ENCODE measurements around the gene VLDLR. TPM values are rescaled to one million over a fixed set of nuclear protein-coding genes. Genes with fewer than 3 reads are reported as not detected.
"Not testable (repeated sequence)": the region's sequence is repeated elsewhere in the genome, so short reads cannot be mapped to it uniquely, and the experiment has no call there.

Gene VLDLR
- total RNA-seq, 1 experiment from 2014 or later, result 1.1 TPM

DNA sequence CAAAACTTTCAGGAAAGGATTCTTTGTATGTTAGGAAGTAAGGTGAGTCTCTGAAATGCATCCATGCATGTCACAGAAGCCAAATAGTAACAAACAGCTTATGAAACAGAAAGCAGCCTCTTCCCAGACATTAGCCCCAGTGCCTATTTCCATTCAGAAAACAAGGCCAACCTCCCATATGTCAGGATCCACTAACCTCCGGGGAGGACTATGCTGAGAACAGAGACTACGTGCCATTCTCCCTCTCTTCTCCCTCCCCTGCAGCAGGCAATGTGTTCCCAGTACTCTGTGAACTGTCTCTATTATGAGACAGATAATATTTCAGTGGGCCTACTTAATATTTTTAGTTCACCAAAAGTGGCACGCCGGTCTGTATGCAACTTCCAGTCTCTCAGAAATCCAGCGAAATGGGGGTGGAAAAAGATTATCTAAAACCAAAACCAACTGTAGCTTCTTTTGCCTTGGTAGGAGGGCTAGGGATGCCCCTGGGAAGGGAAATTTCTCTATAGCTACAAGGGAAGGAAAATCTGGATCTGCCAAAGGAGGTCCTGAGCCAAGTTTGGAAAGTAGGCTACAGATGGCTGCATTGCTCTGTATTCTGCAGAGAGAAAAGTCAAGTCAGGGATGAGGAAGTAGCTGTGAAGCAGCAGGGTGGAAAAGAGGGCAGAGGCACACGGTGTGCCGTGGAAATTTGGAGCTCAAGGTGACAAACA lies 42.0 kb downstream of the VLDLR start:
- no peak for DNase-seq (ENCODE audit: low read depth)

DNA sequence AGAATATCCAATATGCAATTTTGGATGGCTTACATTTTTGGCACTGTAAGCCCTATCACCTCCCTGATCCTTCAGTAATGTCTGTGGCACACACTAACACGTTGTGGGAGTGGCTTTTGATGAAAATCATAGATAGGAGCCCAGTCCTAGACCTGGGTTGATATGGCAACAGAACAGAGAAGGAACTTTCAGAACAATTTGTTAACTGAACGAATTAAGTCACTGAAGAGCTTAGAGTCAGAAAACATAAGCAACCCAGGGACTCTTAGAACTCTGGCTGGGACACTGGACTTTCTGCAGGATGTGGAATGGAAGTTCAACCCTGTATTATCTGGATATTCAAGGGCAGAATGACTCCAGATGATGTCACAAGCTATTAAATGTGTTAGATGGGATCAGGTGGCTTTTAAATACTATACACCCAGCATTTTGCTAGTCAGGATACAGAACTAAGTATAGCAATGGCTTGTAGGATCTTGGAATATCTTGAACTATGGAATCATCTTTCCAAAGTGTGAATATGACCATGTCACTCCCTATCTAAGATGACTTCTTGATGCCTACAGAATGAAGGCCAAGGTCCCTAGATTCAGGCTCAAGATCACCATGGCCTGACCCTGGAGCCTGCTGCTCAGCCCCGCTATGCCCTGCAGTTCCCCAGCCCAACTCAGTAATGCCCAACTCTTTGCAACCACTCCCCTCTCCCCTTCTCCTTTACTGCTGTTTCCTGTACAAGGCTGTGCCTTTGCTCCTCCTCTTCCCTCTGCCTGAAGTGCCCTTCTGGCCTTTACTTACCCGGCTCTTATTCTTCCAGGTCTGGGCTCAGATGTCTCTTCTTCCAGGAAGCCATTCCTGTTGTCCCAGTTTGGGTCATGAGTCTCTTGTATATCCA lies 42.8 kb downstream of the VLDLR start:
- DNase-seq (ENCODE audit: low read depth), result no peak

DNA sequence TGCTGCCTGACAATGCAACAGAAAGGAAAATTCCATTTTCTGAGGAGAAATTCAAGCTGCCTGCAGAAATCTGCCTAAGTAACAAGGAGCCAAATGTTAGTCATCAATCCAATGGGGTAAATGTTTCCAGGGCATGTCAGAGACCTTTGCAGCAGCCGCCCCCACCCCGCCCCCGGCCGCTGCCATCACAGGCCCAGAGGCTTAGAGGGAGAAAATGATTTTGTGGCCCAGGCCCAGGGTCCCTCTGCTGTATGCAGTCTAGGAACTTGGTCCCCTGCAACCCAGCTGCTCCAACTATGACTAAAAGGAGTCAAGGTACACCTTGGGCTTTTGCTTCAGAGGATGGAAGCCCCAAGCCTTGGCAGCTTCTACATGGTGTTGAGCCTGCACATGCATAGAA lies 45.0 kb downstream of the VLDLR start:
- DNase-seq (ENCODE audit: low read depth), result no peak

DNA sequence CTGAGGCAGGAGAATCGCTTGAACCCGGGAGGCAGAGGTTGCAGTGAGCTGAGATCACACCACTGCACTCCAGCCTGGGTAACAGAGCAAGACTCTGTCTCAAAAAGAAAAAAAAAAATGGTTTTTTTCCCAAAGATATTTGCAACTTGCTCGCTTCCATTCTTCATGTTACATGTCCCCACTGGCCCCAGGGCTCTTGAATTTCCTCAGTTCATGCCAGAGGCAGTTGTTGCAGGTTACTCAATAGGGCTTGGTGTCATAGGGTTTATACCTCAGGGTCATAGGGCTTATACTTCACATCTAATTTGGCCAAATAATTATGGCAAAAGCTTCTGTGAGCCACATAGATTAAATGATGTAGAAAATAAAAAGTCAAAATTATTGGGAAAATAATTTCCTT lies 51.6 kb downstream of the VLDLR start:
- no peak for DNase-seq (ENCODE audit: low read depth)

DNA sequence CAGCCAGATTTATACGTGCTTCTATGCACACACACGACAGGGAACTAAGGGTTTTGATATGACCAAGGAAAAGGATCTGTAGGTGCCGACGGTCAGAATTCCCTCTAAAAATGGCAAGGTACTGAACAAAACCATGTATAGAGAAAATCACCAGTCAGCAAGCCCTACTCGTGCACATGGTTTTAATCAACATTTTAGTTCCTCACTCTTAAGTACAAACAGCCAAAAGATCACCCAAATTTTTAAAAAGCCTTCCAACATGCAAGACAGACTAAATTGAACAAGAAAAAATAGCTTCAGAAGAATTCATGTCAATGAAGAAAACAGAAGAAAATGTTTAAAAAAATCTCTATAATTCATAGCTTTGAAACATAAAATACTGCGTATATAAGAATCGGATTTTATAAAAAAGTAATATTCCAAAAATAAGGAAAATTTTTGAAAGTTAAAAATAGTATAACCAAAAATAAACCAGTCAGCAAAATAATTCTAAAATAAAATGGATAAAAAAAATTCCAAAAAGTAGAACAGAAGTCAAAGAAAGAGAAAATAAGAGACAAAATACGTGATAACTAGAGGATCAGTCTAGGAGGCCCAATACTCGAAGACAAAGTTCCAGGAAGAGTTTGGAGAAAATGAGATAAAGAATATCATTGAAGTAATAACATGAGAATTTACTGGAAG lies 52.7 kb downstream of the VLDLR start:
- DNase-seq (ENCODE audit: low read depth), result no peak

DNA sequence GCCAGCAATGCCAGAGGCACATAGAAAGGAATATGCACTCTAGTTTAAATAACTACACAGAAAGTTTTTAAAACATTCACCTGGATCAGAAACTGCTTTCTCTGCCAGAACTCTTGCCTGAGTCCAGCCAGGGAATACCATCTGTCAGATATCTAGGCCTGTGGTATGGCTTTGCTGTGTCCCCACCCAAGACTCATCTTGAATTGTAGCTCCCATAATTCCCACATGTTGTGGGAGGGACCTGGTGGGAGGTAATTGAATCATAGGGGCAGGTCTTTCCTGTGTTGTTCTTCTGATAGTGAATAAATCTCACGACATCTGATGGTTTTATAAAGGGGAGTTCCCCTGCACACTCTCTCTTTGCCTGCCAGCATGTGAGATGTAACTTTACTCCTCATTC lies 54.2 kb downstream of the VLDLR start:
- DNase-seq (ENCODE audit: low read depth), result no peak

DNA sequence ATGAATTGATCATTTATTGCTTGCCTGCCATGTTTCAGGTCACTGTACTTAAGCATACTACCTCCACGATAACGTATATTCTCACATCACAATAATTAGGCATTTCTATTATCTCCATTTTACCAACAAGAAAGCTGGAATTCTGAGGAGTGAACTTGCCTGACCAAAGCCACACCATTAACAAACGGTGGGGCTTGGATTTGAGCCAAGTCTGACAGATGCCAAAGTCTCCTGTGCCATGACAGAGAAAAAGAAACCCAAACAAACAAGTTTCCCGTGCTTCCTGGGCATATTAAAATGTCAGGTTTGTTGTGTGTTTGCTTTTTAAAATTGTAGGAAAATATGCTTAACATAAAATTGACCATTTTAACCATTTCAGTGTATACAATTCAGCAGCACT lies 54.9 kb downstream of the VLDLR start:
- DNase-seq (ENCODE audit: low read depth), result peak; percentile 34

DNA sequence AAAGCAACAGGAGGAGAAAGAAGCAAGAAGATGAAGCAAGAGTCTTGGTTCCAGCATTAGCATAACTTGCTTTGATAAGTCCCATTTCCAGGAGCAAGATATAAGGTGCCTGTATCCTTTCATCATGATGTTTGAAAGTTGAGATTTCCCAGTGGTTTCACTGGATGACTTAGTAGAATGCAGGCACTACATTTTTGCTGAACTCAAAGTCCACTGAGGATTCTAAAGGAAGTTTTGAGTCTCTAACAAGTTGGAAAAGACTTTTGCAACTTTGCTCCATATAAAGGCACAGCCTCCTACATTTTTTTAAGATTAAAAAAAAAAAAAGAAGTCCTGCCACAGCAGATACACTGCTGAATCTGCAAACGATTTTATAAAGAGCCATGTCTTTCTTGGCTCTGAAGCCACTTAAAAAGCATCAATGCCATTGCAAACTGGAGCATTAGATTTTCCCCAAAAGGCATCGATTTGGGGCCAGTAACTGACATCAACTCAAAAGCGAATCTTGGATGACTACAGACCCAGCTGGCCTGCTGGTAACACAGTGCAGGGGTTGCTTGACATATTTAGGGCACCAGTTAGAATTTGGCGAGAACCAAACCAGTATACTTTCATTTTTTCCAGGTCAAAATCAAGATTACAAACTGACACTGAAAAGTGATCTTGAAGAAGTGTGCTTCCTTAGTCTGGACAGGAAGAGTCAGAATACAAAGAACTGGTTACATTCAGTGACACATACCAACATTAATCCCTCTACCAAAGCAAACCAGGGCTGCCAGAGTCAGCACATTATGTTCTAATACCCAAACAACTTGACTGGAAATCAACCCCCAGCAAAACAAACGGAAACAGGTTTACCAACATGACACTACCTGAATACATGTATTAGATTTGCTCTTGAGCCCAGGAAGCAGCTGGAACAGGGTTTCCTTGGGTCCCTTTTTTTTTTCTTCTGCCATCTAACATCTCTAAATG lies 56.6 kb downstream of the VLDLR start:
- DNase-seq (ENCODE audit: low read depth), result peak; percentile 54

DNA sequence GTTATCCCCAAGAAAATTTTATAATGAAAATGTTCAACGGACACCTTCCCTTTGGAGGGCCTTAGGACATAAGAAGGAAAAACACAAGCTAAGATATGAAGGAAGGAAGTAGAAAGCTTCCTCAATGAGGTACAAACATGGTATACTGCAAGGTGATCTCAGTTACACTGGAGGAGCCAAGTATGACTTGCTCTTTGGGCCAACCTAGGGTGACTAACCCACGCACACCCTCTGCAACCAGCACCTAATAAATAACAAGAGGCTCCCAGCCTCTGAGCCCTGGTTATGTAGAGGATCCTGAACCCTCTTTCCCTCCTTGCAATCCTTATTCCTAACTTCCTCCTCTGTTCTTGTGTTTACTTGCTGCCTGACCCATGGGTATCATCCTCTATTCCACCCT lies 57.4 kb downstream of the VLDLR start:
- DNase-seq (ENCODE audit: low read depth), result no peak

DNA sequence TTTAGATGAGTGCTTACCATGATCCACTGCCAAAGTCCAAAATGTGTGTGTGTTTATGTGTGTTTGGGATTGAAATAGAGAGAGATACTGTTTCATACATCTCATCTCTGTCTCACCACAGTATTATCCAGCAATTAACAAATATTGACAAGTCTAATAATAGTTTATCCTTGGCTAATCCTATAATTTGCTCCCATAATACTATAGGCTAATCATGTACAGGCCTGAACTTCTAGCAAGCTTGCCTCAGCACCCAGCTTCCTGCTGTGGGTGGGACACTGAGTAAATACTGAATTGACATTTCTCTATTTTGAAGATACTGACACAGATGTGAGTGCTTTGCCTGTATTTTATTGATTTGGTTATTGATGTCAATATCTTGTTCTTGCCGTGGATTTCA lies 60.4 kb downstream of the VLDLR start:
- DNase-seq (ENCODE audit: low read depth), result no peak

DNA sequence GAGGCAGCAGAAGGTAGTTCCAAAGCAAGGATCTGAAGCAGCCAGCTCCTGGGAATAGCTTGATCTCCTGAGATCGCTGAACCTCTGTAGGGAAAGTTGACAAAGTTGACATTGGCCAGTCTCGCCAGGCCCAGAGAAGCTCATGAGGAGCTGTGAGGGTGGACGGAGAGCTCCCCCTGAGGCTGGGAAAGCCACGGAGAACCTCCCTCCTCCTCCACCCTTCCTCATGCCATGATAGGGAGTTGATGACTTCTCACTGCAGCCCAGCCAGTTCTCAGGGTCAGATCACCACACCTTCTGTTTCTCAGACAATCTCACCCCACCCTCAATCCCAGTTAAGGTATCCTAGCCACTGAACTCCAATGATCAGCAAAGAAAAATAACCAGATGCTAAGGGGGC lies 65.3 kb downstream of the VLDLR start:
- no peak for DNase-seq (ENCODE audit: low read depth)

DNA sequence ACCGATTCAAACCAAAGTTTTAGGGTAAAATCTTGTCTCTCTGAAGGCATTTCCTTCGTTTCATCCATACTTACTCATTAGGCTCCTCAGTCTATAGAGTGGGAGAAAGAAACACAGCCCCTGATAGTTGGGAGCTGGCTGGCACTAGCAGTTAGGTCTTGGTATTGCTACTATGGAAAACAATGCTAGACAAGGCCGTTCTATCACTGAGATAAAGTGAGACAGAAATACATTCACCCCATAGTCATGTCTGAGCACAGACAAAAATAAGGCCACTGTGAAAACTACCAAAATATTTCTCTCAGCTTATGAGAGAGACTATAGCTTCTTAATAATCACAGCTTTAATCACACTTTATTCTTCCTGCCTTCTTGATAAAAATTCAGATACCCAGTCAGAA lies 67.0 kb downstream of the VLDLR start:
- no peak for DNase-seq (ENCODE audit: low read depth)

DNA sequence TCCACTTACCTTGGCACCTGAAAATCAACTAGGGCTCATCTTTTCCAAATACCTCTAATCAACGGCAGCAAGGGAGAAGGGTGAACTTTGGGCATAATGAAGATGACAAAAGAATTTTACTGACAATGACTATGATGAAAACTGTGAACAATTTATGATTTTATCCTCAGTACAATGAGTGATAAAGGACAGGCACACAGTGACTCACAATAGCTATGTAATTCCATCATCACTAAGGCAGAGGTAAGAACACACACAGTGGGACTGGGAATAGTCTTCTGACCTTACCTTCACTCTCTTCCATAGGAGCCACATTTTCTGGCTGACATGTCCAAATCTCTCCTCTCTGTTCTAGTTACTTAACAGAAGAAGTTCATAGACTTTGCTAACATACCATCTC lies 69.6 kb downstream of the VLDLR start:
- DNase-seq (ENCODE audit: low read depth), result no peak

DNA sequence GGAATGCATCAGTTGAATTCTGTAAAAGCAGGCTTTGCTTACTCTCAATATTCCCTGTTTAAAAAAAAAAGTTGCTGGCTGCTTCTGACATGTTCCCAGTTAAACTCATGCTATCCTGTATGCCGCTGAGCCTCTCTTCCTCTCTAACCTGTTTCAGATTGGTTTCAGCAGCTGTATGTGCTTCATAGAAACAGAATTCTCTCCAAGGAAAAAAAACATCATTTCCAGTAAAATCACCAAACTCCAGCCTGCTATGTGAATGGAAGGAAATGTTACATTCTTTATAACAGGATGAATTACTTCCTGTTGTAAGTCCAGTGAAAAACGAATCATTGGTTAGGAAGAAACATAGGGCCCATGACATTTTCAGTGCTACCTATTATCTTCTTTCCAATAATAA lies 70.0 kb downstream of the VLDLR start:
- no peak for DNase-seq (ENCODE audit: low read depth)

DNA sequence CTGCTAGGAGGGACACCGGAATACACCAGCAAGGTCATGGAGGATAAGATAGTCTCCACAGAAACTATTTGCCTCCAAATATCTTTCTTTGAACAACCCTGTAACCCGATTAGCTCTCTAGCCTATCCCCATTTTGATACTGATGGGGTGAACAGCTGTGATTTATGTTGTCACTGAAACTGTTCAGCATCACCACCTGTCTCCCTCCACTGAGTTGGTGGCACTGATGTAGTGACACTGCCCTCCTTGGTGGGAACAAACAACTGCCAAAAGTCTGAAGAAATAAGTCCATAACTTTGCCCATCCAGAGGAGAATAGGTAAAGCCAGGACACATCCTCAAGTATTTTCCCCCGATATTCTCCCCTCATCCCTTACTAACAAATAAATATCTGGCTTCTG lies 71.5 kb downstream of the VLDLR start:
- no peak for DNase-seq (ENCODE audit: low read depth)

DNA sequence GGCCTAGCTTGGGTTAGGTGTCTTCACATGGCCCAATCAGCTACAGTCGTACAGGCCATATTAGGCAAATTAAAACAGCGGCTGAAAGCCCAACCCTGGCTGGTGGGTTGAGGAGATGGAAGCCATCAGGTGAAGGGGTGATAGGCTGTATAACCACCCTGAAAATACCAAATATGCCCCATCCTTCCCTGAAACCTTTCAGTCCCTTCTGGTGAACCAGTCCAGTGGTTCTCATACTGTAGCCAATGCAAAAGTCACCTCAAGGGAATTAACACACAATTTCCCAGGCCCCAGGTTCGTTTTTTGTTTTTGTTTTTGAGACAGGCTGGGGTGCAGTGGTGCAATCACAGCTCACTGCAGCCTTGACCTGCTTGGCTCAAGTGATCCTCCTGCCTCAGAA lies 75.9 kb downstream of the VLDLR start:
- no peak for DNase-seq (ENCODE audit: low read depth)

DNA sequence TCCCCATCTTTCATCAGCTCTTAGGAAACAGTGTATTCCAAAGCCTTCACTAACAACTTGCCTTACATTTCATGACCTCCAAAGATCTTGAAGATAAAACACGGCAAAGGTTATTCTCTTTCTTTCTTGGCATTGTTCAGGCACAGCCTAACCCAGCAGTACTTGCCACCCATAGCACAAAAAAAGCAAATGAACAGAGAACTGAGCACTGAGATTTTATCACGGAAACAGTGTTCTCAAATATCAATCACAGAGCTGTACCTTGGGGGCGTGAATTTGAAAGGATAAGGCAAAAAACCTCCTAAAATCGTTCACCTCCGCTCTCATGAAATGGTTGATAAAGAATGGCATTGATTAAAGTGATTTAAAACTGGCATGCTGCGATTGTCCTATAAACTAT lies 78.8 kb downstream of the VLDLR start:
- no peak for DNase-seq (ENCODE audit: low read depth)

DNA sequence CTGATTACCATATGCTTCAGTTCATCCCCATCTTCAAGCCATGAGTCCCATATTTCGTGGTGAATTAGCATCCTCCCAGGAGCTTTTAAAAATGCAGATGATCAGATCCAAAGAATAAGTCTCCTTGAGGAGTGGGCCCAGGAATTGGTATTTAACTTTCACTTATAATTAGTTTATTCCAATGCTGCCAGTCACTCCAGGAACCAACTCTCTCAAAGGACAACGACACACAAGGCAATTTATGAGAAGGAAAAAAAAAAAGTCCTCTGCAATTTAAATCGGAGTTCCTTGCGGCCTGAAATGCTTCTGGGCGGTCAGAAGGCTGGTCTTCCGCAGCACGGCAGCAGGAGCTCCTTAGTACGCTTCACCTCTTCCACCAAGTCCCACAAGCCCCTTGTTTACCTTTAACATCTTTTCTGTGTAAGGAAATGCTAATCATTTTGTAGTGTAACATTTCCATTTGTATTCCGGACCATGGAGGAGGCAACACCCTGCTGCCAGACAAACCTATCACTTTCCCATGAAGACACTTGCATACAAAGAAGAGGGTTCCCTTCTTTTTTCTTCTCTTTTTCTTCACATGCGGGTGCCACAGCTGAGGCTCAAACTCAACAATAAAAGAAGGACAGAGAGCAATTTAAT lies 79.4 kb downstream of the VLDLR start:
- DNase-seq (ENCODE audit: low read depth), result no peak

DNA sequence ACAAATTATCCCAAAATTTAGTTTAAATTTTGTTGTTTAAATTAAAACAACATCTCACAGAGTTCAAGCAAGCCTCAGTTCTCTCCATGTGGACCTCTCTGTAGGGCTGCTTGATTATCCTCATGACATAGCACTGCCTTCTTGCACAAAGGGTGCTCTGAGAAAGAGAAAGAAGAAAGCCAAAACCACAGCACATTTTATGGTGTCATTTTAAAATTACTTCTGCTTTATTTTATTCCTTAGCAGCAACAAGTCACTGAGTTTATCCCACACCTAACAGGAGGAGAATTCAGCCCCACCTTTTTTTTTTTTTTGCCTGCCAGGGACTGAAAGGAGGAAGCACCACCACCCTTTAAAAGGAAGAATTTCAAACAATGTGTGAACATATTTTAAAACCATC lies 82.9 kb downstream of the VLDLR start:
- DNase-seq (ENCODE audit: low read depth), result no peak

DNA sequence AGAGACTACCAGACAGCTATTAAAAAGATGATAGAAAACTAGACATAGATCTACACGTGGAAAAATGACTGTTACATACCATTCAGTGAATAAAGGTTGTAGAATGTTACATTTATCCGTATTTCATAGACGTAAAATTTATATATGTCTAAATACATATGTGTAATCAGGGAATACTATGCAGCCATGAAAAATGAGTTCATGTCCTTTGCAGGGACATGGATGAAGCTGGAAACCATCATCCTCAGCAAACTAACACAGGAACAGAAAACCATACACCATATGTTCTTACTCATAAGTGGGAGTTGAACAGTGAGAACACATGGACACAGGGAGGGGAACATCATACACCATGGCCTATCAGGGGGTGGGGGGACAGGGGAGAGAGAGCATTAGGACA lies 85.7 kb downstream of the VLDLR start:
- DNase-seq (ENCODE audit: low read depth), result not testable (repeated sequence)

Data from LHCN-M2 (cell line).